ENCODE results near the gene HMCN1. TPM values are rescaled to one million over a fixed set of nuclear protein-coding genes. Genes with fewer than 3 reads are reported as not detected.

HMCN1 gene
- total RNA-seq, 4 donors from 2014 or later, result 3.3 to 8.9 (median 6.6) TPM

GRCh38 chr1:185786524-185786923 is 52.3 kb downstream of the HMCN1 start:
- Histone ChIP-seq H3K4me1 (peaks cover 0 to 9% of the 10 kb centered on the region in 2 donors), H3K27ac (no peak overlapping the region), H3K4me3 (replicated peaks in 1 of 3) (no peak overlapping the region), H3K27me3 (no peaks in the 10 kb centered on the region), H3K9me3 (no peaks in the 10 kb centered on the region), H3K36me3 (no peaks in the 10 kb centered on the region)
- no peak for DNase-seq
- intact Hi-C loops (cut with DNase I), result no loop called here
- 91 to 94% methylated on average over 3 of the region's 3 CpGs for WGBS, 2 donors
- TF ChIP-seq CTCF (IDR thresholded peaks at IDR 0.05), result no peak
- no peak for TF ChIP-seq POLR2A (IDR thresholded peaks at IDR 0.05)

- Histone ChIP-seq H3K27ac (no peak overlapping the region), H3K36me3 (no peaks in the 10 kb centered on the region), H3K4me3 (replicated peaks in 1 of 3) (no peak overlapping the region), H3K9me3 (no peaks in the 10 kb centered on the region), H3K27me3 (no peaks in the 10 kb centered on the region), H3K4me1 (peaks cover 0 to 9% of the 10 kb centered on the region in 2 donors)
- WGBS, 2 donors, result 88 to 95% methylated on average over 2 of the region's 2 CpGs
- intact Hi-C loops (cut with DNase I), result no loop called here
- TF ChIP-seq CTCF (IDR thresholded peaks at IDR 0.05) (no peak), POLR2A (IDR thresholded peaks at IDR 0.05) (no peak)
- no peak for DNase-seq
These were observed 53.0 kb downstream of the HMCN1 start for GRCh38 chr1:185787238-185787637.

- WGBS, 2 donors, result 76 to 80% methylated on average over 3 of the region's 3 CpGs
- no peaks in the 10 kb centered on the region for H3K36me3 ChIP-seq
- H3K27ac ChIP-seq, result no peak overlapping the region
- no peak overlapping the region for H3K4me3 ChIP-seq (replicated peaks in 1 of 3)
- TF ChIP-seq POLR2A (IDR thresholded peaks at IDR 0.05) (no peak), CTCF (IDR thresholded peaks at IDR 0.05) (no peak)
- peaks cover 0 to 9% of the 10 kb centered on the region in 2 donors for H3K4me1 ChIP-seq
- H3K9me3 ChIP-seq, result no peaks in the 10 kb centered on the region
- DNase-seq, result no peak
- intact Hi-C loops (cut with DNase I), result no loop called here
- no peaks in the 10 kb centered on the region for H3K27me3 ChIP-seq
These were observed 54.2 kb downstream of the HMCN1 start for GRCh38 chr1:185788386-185788785.

GRCh38 chr1:185789501-185790193 is 55.5 kb downstream of the HMCN1 start:
- H3K4me1 ChIP-seq, result peaks cover 0 to 9% of the 10 kb centered on the region in 2 donors
- no peaks in the 10 kb centered on the region for H3K9me3 ChIP-seq
- TF ChIP-seq CTCF (IDR thresholded peaks at IDR 0.05) (no peak), POLR2A (IDR thresholded peaks at IDR 0.05) (no peak)
- H3K36me3 ChIP-seq, result no peaks in the 10 kb centered on the region
- 95 to 96% methylated on average over 2 of the region's 2 CpGs for WGBS, 2 donors
- no peak overlapping the region for H3K27ac ChIP-seq
- no peak for DNase-seq
- no peak overlapping the region for H3K4me3 ChIP-seq (replicated peaks in 1 of 3)
- no peaks in the 10 kb centered on the region for H3K27me3 ChIP-seq
- intact Hi-C loops (cut with DNase I), result no loop called here

- no peaks in the 10 kb centered on the region for H3K27me3 ChIP-seq
- 54 to 56% methylated on average over 2 of the region's 2 CpGs for WGBS, 2 donors
- no peak for DNase-seq
- peaks cover 0 to 9% of the 10 kb centered on the region in 2 donors for H3K4me1 ChIP-seq
- intact Hi-C loops (cut with DNase I), result no loop called here
- no peak overlapping the region for H3K27ac ChIP-seq
- no peaks in the 10 kb centered on the region for H3K9me3 ChIP-seq
- H3K4me3 ChIP-seq (replicated peaks in 1 of 3), result no peak overlapping the region
- TF ChIP-seq POLR2A (IDR thresholded peaks at IDR 0.05) (no peak), CTCF (IDR thresholded peaks at IDR 0.05) (no peak)
- H3K36me3 ChIP-seq, result no peaks in the 10 kb centered on the region
These were observed 56.1 kb downstream of the HMCN1 start for GRCh38 chr1:185790194-185790735.

Measured in thyroid gland (tissue), 4 donors.